HEK293 (cell line): ENCODE results near the gene BBS10.

ENCODE experiments used
- CTCF ChIA-PET: fragments of 350-600 bp; formaldehyde crosslinking; extraction: SDS; loops from one replicate; lab custom pipeline; 2021; ENCODE audit warnings: antibody characterized with exemption; lab: Yijun Ruan, JAX
- POLR2A ChIA-PET: fragments of 300-600 bp; formaldehyde crosslinking; extraction: SDS; loops from one replicate; lab custom pipeline; 2020; ENCODE audit warnings: antibody characterized with exemption, inconsistent platforms; lab: Yijun Ruan, JAX
- H3K27ac ChIP-seq: fragments of 200-500 bp; sonication (Bioruptor generic); 2 replicates; pipeline ENCODE4 v1.5.1; 2014; ENCODE audit warnings: low read depth, low read length, control low read depth, inconsistent platforms; ENCODE audit errors: extremely low read depth
- H3K36me3 ChIP-seq, 2 experiments: fragments of 200-500 bp in 1 of 2; sonication (Bioruptor generic) in 1 of 2; 1 replicate in 1 of 2; 2 replicates in 1 of 2; pipeline ENCODE4 v1.5.1; 2014 to 2017; ENCODE audit warnings: inconsistent platforms in 2 of 2, low read length in 2 of 2; ENCODE audit not compliant: control insufficient read depth in 2 of 2, insufficient read depth in 1 of 2
- H3K4me1 ChIP-seq: fragments of 200-500 bp; sonication (Bioruptor generic); 2 replicates; pipeline ENCODE4 v1.5.1; 2014; ENCODE audit warnings: mild to moderate bottlenecking, low read length, inconsistent platforms; ENCODE audit not compliant: control insufficient read depth, insufficient read depth
- H3K4me3 ChIP-seq: 2 replicates; pipeline ENCODE4 v1.5.1; 2011; ENCODE audit warnings: low read depth, mild to moderate bottlenecking, control low read depth, low read length, moderate library complexity
- H3K9me3 ChIP-seq: fragments of 200-500 bp; sonication (Bioruptor generic); 2 replicates; pipeline ENCODE4 v1.5.1; 2014; ENCODE audit warnings: low read depth, low read length, inconsistent platforms; ENCODE audit not compliant: control insufficient read depth, insufficient read depth
- GLI4 ChIP-seq: fragments of 450-650 bp; formaldehyde crosslinking; IDR thresholded peaks from 2 replicates; pipeline ENCODE4 v1.5.1; 2016; ENCODE audit warnings: missing biosample characterization, missing genetic modification characterization
- KLF1 ChIP-seq: fragments of 450-650 bp; formaldehyde crosslinking; IDR thresholded peaks from 2 replicates; pipeline ENCODE4 v1.5.1; 2016; ENCODE audit warnings: missing biosample characterization, missing genetic modification characterization
- KLF10 ChIP-seq: fragments of 450-650 bp; IDR thresholded peaks from 2 replicates; pipeline ENCODE4 v1.5.1; 2018; ENCODE audit warnings: missing biosample characterization, mild to moderate bottlenecking, missing genetic modification characterization
- RBAK ChIP-seq: fragments of 450-650 bp; formaldehyde crosslinking; IDR thresholded peaks from 2 replicates; pipeline ENCODE4 v1.5.1; 2016; ENCODE audit warnings: missing biosample characterization, missing genetic modification characterization
- REST ChIP-seq: fragments of 450-650 bp; formaldehyde crosslinking; IDR thresholded peaks from 2 replicates; pipeline ENCODE4 v1.5.1; 2016; ENCODE audit warnings: missing biosample characterization, missing genetic modification characterization
- ZBTB21 ChIP-seq: fragments of 450-650 bp; formaldehyde crosslinking; IDR thresholded peaks from 2 replicates; pipeline ENCODE4 v1.5.1; 2017; ENCODE audit warnings: missing biosample characterization, missing genetic modification characterization
- ZNF140 ChIP-seq: fragments of 450-650 bp; formaldehyde crosslinking; IDR thresholded peaks from 2 replicates; pipeline ENCODE4 v1.5.1; 2016; ENCODE audit warnings: missing biosample characterization, missing genetic modification characterization
- ZNF157 ChIP-seq: fragments of 450-650 bp; formaldehyde crosslinking; IDR thresholded peaks from 2 replicates; pipeline ENCODE4 v1.5.1; 2016; ENCODE audit warnings: missing biosample characterization, missing genetic modification characterization
- ZNF223 ChIP-seq: fragments of 450-650 bp; formaldehyde crosslinking; IDR thresholded peaks from 2 replicates; pipeline ENCODE4 v1.5.1; 2016; ENCODE audit warnings: missing biosample characterization, missing genetic modification characterization
- ZNF280C ChIP-seq: fragments of 450-650 bp; formaldehyde crosslinking; IDR thresholded peaks from 2 replicates; pipeline ENCODE4 v1.5.1; 2016; ENCODE audit warnings: missing biosample characterization, missing genetic modification characterization
- ZNF324 ChIP-seq: fragments of 450-650 bp; formaldehyde crosslinking; IDR thresholded peaks from 2 replicates; pipeline ENCODE4 v1.5.1; 2016; ENCODE audit warnings: missing biosample characterization, missing genetic modification characterization
- ZNF354C ChIP-seq: fragments of 450-650 bp; formaldehyde crosslinking; IDR thresholded peaks from 2 replicates; pipeline ENCODE4 v1.5.1; 2016; ENCODE audit warnings: missing biosample characterization, missing genetic modification characterization, low read depth, borderline replicate concordance
- ZNF555 ChIP-seq: fragments of 450-650 bp; formaldehyde crosslinking; conservative IDR thresholded peaks from 2 replicates; pipeline ENCODE4 v1.5.1; 2017; ENCODE audit warnings: missing biosample characterization, mild to moderate bottlenecking, missing genetic modification characterization, inconsistent platforms
- ZNF654 ChIP-seq: fragments of 450-650 bp; formaldehyde crosslinking; IDR thresholded peaks from 2 replicates; pipeline ENCODE4 v1.5.1; 2016; ENCODE audit warnings: low read depth, missing biosample characterization, missing genetic modification characterization
- ZNF792 ChIP-seq: fragments of 450-650 bp; formaldehyde crosslinking; IDR thresholded peaks from 2 replicates; pipeline ENCODE4 v1.5.1; 2016; ENCODE audit warnings: missing biosample characterization, missing genetic modification characterization
- TF ChIP-seq, protein P1 (sequence below): fragments of 450-650 bp; formaldehyde crosslinking; IDR thresholded peaks from 2 replicates; pipeline ENCODE4 v1.5.1; 2016; ENCODE audit warnings: missing biosample characterization, missing genetic modification characterization
- TF ChIP-seq, protein P2 (sequence below): fragments of 450-650 bp; formaldehyde crosslinking; optimal IDR thresholded peaks from 2 replicates; pipeline ENCODE3; 2016; ENCODE audit warnings: missing biosample characterization, mild to moderate bottlenecking, missing genetic modification characterization
- TF ChIP-seq, protein P3 (sequence below): fragments of 450-650 bp; formaldehyde crosslinking; IDR thresholded peaks from 2 replicates; pipeline ENCODE4 v1.5.1; 2017; ENCODE audit warnings: missing biosample characterization, missing genetic modification characterization

Gene BBS10

DNA sequence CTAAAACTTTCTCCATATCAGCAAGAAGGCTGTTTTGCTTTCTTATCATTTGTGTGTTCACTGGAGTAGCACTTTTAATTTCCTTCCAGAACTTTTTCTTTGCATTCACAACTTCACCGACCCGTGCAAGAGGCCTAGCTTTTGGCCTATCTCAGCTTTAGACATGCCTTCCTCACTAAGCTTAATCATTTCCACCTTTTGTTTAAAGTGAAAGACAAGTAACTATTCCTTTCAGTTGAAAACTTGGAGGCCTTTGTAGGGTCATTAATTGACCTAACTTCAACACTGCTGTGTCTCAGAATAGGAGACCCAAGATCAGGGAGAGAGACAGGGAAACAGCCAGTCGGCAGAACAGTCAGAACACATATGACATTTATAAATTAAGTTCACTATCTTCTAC, 39.3 kb downstream of the BBS10 start:
- no peak overlapping the region for H3K27ac ChIP-seq
- ChIA-PET CTCF (no interaction called here), POLR2A (no interaction called here)
- H3K4me3 ChIP-seq, result no peak overlapping the region
- no peak for TF ChIP-seq ZNF280C (tag by site-specific recombination)
- no peak for TF ChIP-seq ZNF324 (tag by site-specific recombination)
- no peak for TF ChIP-seq ZNF555 (tag by site-specific recombination)
- no peak for TF ChIP-seq ZNF354C
- TF ChIP-seq, protein P1, sequence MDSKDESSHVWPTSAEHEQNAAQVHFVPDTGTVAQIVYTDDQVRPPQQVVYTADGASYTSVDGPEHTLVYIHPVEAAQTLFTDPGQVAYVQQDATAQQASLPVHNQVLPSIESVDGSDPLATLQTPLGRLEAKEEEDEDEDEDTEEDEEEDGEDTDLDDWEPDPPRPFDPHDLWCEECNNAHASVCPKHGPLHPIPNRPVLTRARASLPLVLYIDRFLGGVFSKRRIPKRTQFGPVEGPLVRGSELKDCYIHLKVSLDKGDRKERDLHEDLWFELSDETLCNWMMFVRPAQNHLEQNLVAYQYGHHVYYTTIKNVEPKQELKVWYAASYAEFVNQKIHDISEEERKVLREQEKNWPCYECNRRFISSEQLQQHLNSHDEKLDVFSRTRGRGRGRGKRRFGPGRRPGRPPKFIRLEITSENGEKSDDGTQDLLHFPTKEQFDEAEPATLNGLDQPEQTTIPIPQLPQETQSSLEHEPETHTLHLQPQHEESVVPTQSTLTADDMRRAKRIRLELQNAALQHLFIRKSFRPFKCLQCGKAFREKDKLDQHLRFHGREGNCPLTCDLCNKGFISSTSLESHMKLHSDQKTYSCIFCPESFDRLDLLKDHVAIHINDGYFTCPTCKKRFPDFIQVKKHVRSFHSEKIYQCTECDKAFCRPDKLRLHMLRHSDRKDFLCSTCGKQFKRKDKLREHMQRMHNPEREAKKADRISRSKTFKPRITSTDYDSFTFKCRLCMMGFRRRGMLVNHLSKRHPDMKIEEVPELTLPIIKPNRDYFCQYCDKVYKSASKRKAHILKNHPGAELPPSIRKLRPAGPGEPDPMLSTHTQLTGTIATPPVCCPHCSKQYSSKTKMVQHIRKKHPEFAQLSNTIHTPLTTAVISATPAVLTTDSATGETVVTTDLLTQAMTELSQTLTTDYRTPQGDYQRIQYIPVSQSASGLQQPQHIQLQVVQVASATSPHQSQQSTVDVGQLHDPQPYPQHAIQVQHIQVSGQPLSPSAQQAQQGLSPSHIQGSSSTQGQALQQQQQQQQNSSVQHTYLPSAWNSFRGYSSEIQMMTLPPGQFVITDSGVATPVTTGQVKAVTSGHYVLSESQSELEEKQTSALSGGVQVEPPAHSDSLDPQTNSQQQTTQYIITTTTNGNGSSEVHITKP (tag by site-specific recombination), result no peak
- TF ChIP-seq, protein P2, sequence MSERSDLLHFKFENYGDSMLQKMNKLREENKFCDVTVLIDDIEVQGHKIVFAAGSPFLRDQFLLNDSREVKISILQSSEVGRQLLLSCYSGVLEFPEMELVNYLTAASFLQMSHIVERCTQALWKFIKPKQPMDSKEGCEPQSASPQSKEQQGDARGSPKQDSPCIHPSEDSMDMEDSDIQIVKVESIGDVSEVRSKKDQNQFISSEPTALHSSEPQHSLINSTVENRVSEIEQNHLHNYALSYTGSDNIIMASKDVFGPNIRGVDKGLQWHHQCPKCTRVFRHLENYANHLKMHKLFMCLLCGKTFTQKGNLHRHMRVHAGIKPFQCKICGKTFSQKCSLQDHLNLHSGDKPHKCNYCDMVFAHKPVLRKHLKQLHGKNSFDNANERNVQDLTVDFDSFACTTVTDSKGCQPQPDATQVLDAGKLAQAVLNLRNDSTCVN (tag by site-specific recombination), result no peak
- no peak for TF ChIP-seq ZBTB21 (tag by site-specific recombination)
- H3K4me1 ChIP-seq, result no peaks in the 10 kb centered on the region
- no peaks in the 10 kb centered on the region for H3K36me3 ChIP-seq
- H3K9me3 ChIP-seq, result no peaks in the 10 kb centered on the region

GRCh38 chr12:76307083-76307482, 41.1 kb downstream of the BBS10 start:
- Histone ChIP-seq H3K4me3 (no peak overlapping the region), H3K36me3 (no peaks in the 10 kb centered on the region), H3K4me1 (no peaks in the 10 kb centered on the region), H3K9me3 (no peaks in the 10 kb centered on the region), H3K27ac (no peak overlapping the region)
- ChIA-PET POLR2A (no interaction called here), CTCF (no interaction called here)
- no peak for TF ChIP-seq ZNF223 (tag by site-specific recombination)
- no peak for TF ChIP-seq ZNF654 (tag by site-specific recombination)
- TF ChIP-seq GLI4 (tag by site-specific recombination), result no peak
- TF ChIP-seq RBAK (tag by site-specific recombination), result no peak
- TF ChIP-seq KLF1 (tag by site-specific recombination), result no peak
- no peak for TF ChIP-seq KLF10
- TF ChIP-seq ZNF140, result no peak
- TF ChIP-seq ZNF280C (tag by site-specific recombination), result no peak
- TF ChIP-seq REST (tag by site-specific recombination), result no peak
- TF ChIP-seq, protein P3, sequence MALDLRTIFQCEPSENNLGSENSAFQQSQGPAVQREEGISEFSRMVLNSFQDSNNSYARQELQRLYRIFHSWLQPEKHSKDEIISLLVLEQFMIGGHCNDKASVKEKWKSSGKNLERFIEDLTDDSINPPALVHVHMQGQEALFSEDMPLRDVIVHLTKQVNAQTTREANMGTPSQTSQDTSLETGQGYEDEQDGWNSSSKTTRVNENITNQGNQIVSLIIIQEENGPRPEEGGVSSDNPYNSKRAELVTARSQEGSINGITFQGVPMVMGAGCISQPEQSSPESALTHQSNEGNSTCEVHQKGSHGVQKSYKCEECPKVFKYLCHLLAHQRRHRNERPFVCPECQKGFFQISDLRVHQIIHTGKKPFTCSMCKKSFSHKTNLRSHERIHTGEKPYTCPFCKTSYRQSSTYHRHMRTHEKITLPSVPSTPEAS (tag by site-specific recombination), result no peak
- no peak for TF ChIP-seq ZNF792 (tag by site-specific recombination)
- no peak for TF ChIP-seq ZNF157 (tag by site-specific recombination)
